Activated naive CD4-positive, alpha-beta T cell treated with anti-CD3 and anti-CD28 coated beads, Interleukin-2, amount 10 ng/mL, durations not matched to agents 7 days and 5 days (primary cell): Measurements from ENCODE around the gene SHISA3.

Experiments used
- CTCF ChIA-PET: fragments of 350-600 bp; sonication (Branson Sonifier 250); formaldehyde crosslinking; loops from one replicate; lab custom pipeline; 2021; ENCODE audit warnings: antibody characterized with exemption; lab: Charles Lee
- DNase-seq: peaks from one replicate; pipeline ENCODE4 v3.0.0-alpha.2; 2020
- H3K27ac Mint-ChIP-seq: one replicate; pipeline ENCODE4 v1.8.0; 2021; ENCODE audit warnings: mild to moderate bottlenecking, moderate library complexity, mixed read lengths
- H3K27me3 Mint-ChIP-seq: one replicate; pipeline ENCODE4 v1.8.0; 2021; ENCODE audit warnings: mild to moderate bottlenecking, mixed read lengths
- H3K36me3 Mint-ChIP-seq: one replicate; pipeline ENCODE4 v1.8.0; 2021; ENCODE audit warnings: mixed read lengths
- H3K4me1 Mint-ChIP-seq: one replicate; pipeline ENCODE4 v1.8.0; 2021; ENCODE audit warnings: mixed read lengths
- H3K4me3 Mint-ChIP-seq: one replicate; pipeline ENCODE4 v1.8.0; 2021; ENCODE audit warnings: mild to moderate bottlenecking, moderate library complexity, mixed read lengths
- H3K9me3 Mint-ChIP-seq: one replicate; pipeline ENCODE4 v1.8.0; 2021; ENCODE audit warnings: mixed read lengths

Gene SHISA3

GRCh38 chr4:42442601-42443000 lies 45.3 kb downstream of the SHISA3 start:
- Mint-ChIP-seq H3K27ac (no peak overlapping the region), H3K4me3 (no peak overlapping the region), H3K4me1 (no peaks in the 10 kb centered on the region), H3K9me3 (no peaks in the 10 kb centered on the region), H3K27me3 (no peaks in the 10 kb centered on the region), H3K36me3 (peaks cover 5% of the 10 kb centered on the region)
- CTCF ChIA-PET = no interaction called here
- no peak for DNase-seq

- CTCF ChIA-PET = no interaction called here
- Mint-ChIP-seq H3K4me3 (no peak overlapping the region), H3K27ac (no peak overlapping the region), H3K4me1 (no peaks in the 10 kb centered on the region), H3K36me3 (peaks cover 11% of the 10 kb centered on the region), H3K9me3 (no peaks in the 10 kb centered on the region), H3K27me3 (no peaks in the 10 kb centered on the region)
- no peak for DNase-seq
Observed at GRCh38 chr4:42445038-42445437, 47.8 kb downstream of the SHISA3 start.

DNA sequence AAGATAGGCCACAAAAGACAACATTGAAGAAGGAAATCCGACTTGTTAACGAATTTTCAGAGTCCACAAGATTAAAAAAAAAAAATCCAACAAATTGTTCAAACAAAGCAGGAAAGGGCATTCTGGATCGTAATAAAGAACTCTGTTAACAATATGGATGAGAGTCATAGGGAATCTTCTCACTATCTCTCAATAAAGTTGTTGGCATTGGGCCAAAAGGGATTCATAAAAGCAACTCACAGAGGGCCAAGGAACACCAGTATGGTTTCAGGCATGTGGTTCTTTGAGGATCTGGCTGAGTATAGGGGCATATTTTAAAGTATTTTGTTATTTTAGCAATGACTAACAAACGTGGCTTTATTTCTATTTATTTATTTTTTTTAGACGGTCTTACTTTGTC lies 49.5 kb downstream of the SHISA3 start:
- Mint-ChIP-seq H3K36me3 (peaks cover 12% of the 10 kb centered on the region), H3K4me3 (no peak overlapping the region), H3K4me1 (no peaks in the 10 kb centered on the region), H3K27me3 (no peaks in the 10 kb centered on the region), H3K9me3 (no peaks in the 10 kb centered on the region), H3K27ac (no peak overlapping the region)
- no peak for DNase-seq
- CTCF ChIA-PET = no interaction called here
